OCI-LY1 (cell line): ENCODE data around the gene MYO16.

ENCODE experiments used
- CTCF ChIP-seq: fragments of 200-600 bp; sonication (generic), shearing (Covaris generic); IDR thresholded peaks from 2 replicates; pipeline ENCODE4 v1.5.1; 2017; ENCODE audit warnings: mild to moderate bottlenecking, antibody characterized with exemption, low read length, moderate library complexity, mixed read lengths
- EZH2 ChIP-seq: fragments of 200-600 bp; sonication (generic), shearing (Covaris generic); IDR thresholded peaks from 2 replicates; pipeline ENCODE4 v1.8.0; 2017; ENCODE audit warnings: borderline replicate concordance, mixed run types, mild to moderate bottlenecking, antibody characterized with exemption, low read length, moderate library complexity, mixed read lengths

- TF ChIP-seq CTCF = no peak
- TF ChIP-seq EZH2 = no peak
These were observed 523.5 kb downstream of the MYO16 start for GRCh38 chr13:109152941-109153340.
